Measurements from ENCODE around the gene MYOZ2.
"Not testable (repeated sequence)": the region's sequence is repeated elsewhere in the genome, so short reads cannot be mapped to it uniquely, and the experiment has no call there.

Gene MYOZ2

DNA sequence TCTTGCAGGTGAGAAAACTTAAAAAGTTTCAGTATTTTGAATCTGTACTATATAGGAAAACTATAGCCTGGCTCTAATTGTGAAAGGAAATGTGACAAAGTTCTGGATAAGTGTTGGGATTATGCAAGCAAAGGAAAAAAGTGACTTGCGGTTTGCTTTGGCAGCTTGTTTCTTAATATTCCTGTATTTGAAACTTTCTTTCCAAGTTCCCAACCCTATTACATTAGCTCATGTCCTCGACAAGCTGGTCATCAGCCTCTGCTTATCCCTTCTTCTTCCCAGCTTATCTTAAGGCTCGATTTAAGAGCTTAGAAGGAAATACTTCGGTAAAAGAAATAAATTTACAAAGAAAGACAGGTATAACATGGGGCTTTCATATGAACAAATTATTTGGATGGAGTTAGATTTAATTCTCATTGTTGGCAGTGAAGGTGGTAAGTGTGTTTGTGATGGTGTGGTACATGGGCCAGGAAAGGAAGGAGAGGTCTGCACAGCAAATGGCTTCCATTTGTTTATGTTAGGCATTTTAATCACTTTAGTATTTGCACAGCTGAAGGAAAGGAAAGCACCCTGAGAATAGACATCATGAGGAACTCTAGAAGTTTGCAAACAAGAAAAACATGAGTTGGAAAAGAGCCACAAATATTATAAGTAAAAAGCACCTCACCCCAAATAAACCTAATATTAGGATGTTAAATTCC, 5.1 kb upstream of the MYOZ2 start:
- DNase-seq = no peak

GRCh38 chr4:119131164-119131563, 4.5 kb upstream of the MYOZ2 start:
- DNase-seq = no peak

DNA sequence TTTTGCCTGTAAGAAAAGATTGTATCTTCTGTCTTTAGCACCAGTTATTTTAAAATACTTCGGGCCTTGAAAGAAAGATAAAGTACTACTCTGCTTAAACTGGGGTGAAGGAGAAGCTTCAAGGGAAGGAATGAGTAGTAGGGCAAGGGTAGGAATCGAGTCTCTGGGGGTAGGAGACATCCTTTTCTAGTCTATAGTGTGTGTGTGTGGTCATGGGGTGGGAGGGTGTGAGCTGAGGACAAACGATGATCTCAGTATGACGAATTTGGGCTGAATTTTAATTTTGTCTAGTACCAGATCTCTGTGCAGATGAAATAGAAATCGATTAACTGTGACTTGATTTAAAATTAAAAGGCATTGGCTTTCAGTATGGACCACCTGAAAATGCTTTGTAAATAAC, 3.3 kb upstream of the MYOZ2 start:
- no peak for DNase-seq

GRCh38 chr4:119136546-119136945, 914 bp downstream of the MYOZ2 start:
- DNase-seq = no peak

DNA sequence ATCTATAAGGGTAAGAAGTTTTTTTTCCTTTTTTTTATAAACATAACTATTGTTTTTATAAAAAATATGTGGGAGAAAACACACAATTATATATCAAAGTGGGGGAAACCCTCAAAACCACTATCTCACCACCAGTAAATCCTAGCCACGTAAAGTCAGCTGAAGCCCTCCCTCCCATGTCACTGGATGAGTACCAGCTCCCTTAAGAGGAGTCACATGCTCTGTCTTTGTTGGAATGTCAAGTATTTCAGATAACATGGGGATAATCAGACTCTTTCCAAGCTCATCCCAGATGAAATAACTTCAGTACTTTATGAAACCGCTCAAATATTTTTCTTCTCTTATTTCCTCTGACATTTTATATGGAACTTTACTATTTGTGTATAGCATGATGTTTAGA, 2.4 kb downstream of the MYOZ2 start:
- DNase-seq = no peak

GRCh38 chr4:119139311-119139710, 3.7 kb downstream of the MYOZ2 start:
- no peak for DNase-seq

DNA sequence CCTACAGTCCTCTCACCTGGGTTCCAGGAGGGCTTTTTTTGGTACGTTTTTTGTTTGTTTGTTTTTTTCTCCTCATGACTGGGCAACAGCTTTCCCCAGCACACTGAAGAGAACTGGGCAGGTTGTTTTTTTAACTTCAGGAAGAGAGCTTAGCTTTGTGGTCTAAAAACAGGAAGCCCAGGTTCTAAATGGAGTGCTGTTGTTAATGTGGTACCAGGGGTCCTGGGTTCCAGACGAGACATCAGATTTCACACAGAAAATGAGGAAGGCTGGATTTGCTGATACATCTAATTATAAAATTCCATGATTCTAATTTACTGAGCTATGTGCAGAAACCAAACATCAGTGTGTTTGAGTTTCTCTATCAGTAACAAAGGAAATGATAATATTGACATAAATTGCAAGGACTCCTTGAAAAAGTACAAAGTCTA, 4.2 kb downstream of the MYOZ2 start:
- DNase-seq = no peak

- DNase-seq = not testable (repeated sequence)
These were observed 5.7 kb downstream of the MYOZ2 start for GRCh38 chr4:119141283-119141682.

GRCh38 chr4:119142833-119143232, 7.2 kb downstream of the MYOZ2 start:
- no peak for DNase-seq

DNA sequence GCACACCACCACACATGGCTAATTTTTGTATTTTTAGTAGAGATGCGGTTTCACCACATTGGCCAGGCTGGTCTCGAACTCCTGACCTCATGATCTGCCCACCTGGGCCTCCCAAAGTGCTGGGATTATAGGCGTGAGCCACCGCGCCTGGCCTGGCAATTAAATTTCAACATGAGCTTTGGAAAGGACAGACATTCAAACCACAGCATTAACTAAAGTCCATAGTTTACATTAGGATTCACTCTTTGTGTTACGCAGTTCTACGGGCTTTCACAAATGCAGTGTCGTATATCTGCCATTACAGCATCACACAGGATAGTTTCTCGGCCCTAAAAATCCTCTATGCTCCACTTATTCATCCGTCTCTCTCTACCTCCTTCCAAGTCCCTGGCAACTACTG, 7.7 kb downstream of the MYOZ2 start:
- DNase-seq = not testable (repeated sequence)

GRCh38 chr4:119149110-119149509, 13.5 kb downstream of the MYOZ2 start:
- no peak for DNase-seq

DNA sequence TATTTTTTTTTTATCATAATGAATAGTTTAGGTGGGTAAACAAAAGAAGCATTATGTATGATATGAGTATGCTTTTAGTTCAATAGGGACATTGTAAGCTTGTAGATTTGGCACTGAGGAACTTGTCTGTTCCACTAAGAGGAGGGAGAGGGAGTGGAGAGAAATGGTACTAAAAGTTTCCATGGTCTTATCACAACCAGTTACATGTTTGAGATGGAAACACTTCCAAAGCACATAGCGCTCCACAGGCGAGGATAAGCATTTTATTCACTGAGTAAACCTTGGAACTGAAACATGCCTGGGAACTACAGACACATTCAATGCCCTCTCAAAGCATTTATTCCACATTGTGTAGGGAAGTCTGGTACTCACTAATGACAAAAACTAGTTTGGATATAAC, 15.5 kb downstream of the MYOZ2 start:
- DNase-seq = no peak

DNA sequence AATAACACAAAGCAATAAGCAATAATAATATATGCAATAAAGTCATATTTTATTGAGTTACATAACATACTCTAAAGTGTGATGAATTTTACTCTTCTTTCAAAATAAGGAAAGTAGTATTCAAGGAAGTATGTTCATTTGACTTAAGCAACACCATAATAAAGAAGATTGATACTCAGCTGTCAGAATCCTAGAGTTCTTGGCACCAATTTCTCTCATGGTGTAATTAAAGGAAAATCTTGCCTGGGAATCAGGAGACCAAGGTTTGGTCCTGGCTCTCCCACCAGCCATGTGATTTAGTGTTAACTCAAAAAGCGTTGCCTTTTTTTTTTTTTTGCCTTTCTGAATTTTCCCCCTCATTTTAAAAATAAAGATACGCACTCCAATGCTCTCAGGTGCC, 17.1 kb downstream of the MYOZ2 start:
- no peak for DNase-seq

DNA sequence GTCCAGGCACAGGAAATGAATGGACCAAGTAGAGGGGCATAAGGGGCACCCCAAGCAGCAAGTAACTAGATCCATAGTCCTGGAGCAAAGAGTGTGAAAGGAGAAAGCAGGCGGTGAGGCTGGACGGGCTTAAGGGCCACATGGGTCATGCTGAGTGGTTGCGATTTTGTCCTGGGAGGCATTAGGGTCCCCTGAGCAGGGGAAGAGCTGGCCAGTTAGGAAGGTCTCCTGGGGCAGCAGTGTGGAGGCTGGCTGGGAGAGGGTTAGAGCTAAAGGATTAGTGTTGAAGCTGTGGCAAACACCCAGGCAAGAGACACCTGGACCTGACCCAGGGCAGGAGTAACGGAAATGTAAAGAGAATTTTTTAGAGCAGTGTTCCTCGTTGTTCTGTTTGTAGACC, 26.5 kb downstream of the MYOZ2 start:
- DNase-seq = no peak

GRCh38 chr4:119165767-119166166, 30.1 kb downstream of the MYOZ2 start:
- DNase-seq = no peak

DNA sequence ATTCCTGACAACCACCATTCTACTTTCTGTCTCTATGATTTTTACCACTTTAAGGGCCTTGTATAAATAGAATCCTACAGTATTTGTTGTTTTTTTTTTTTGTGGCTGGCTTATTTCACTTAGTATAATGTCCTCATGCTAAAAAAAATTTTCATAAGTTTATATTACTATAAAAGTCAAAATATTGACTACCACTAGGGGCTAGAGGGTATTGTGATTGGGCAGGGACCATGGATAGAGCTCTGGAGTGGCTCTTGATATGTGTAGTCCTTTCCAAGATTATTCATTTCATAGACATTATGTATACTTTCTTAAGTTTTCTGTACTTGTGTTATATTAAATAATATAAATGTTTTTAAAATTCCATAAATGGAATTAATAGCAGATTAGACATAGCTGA, 34.6 kb downstream of the MYOZ2 start:
- no peak for DNase-seq

- no peak for DNase-seq
These were observed 36.6 kb downstream of the MYOZ2 start for GRCh38 chr4:119172223-119172622.

DNA sequence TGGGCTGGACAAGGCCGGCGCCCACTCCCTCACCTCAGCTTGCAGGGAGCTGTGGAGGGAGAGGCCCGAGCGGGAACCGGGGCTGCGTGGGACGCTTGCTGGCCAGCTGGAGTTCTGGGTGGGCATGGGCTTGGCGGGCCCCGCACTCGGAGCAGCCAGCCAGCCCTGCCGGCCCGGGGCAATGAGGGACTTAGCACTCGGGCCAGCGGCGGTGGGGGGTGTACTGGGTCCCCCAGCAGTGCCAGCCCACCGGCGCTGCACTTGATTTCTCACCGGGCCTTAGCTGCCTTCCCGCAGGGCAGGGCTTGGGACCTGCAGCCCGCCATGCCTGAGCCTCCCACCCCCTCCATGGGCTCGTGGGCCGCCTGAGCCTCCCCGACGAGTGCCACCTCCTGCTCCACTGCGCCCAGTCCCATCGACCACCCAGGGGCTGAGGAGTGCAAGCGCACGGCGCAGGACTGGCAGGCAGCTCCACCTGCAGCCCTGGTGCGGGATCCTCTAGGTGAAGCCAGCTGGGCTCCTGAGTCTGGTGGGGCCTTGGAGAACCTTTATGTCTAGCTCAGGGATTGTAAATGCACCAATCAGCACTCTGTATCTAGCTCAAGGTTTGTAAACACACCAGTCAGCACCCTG, 38.2 kb downstream of the MYOZ2 start:
- DNase-seq = not testable (repeated sequence)

DNA sequence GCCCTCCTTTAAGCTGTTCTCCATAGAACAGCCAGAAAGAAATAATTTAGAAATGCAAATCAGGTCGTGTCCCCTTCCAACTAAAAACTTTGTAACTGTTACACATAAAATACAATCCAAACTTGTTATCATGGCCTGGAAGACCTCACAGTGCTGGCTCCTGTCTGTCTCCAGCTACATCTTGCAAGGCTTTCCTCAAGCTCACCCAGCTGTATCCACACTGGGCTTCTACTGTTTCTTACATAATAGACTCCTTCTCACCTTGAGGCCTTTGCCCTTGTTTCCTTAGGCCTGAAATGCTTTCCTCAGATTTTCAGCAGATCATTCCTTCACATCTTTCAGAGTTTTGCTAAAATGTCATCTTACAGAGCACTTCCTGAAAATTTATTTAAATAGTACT, 43.4 kb downstream of the MYOZ2 start:
- no peak for DNase-seq

GRCh38 chr4:119184128-119184527, 48.5 kb downstream of the MYOZ2 start:
- DNase-seq = no peak

DNA sequence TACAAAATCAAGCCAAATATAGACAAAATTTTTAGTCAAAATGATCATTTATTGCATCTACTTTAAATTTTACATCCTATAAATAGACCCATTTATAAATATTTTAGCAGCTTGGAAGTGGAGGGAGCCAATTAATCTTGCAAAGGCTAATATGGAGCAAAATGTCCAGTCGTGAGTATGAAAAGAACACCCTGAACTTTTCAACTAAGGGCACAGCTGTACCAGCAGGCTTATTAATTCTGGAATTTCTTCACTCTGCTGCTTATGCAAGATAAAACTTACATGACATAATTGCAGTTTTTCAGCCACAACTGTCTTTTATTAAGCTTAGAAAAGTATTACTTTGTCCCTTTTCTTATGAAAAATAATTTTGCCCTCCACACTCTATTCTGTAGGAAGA, 54.0 kb downstream of the MYOZ2 start:
- DNase-seq = no peak

DNA sequence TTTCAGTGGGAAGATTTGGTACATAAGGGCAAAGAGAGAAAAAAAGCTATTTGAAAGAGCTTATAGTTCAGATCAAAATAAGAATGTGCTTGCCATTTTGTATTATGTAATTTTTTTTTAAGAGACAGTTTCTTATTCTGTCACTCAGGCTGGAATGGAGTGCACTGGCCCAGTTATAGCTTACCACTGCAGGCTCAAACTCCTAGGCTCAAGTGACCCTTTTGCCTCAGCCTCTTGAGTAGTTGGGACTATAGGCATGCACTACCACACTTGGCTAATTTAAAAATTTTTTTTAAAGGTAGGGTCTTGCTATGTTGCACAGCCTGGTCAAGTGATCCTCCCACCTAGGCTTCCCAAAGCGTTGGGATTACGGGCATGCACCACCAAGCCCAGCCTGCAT, 54.7 kb downstream of the MYOZ2 start:
- DNase-seq = no peak

GRCh38 chr4:119191505-119191904, 55.9 kb downstream of the MYOZ2 start:
- no peak for DNase-seq

GRCh38 chr4:119197772-119198212, 62.2 kb downstream of the MYOZ2 start:
- no peak for DNase-seq

- DNase-seq = no peak
These were observed 69.3 kb downstream of the MYOZ2 start for GRCh38 chr4:119204916-119205315.
